Small intestine (tissue), 7 donors: ENCODE results near the gene CNTN1. TPM values are rescaled to one million over a fixed set of nuclear protein-coding genes. Genes with fewer than 3 reads are reported as not detected.

Source experiments
- DNase-seq, 2 donors: peaks; one replicate each; pipeline versions ENCODE4 v3.0.0 to v3.0.0-alpha.2; 2013
- FAIRE-seq: peaks from 2 replicates; lab custom pipeline; 2012; peaks lifted over from hg19 to GRCh38; lab: Jason Lieb, UNC
- H3K27ac ChIP-seq, 3 donors: one replicate each; pipeline ENCODE4 v1.5.1; 2013; ENCODE audit warnings: low read length in 2 of 3, mild to moderate bottlenecking in 2 of 3, control low read depth in 1 of 3, inconsistent platforms in 1 of 3, low read depth in 1 of 3, moderate library complexity in 1 of 3
- H3K27me3 ChIP-seq, 3 donors: one replicate each; pipeline ENCODE4 v1.6.1; 2013; ENCODE audit warnings: low read length in 3 of 3, inconsistent platforms in 1 of 3; ENCODE audit not compliant: control insufficient read depth in 3 of 3, insufficient read depth in 3 of 3
- H3K36me3 ChIP-seq, 3 donors: one replicate each; pipeline ENCODE4 v1.6.1; 2013; ENCODE audit warnings: low read length in 3 of 3, inconsistent platforms in 1 of 3, low read depth in 1 of 3, mild to moderate bottlenecking in 1 of 3, moderate library complexity in 1 of 3; ENCODE audit not compliant: control insufficient read depth in 3 of 3, insufficient read depth in 2 of 3
- H3K4me1 ChIP-seq, 3 donors: one replicate each; pipeline ENCODE4 v1.6.1; 2013; ENCODE audit warnings: low read length in 2 of 3, inconsistent platforms in 1 of 3, low read depth in 1 of 3, mild to moderate bottlenecking in 1 of 3, moderate library complexity in 1 of 3; ENCODE audit not compliant: control insufficient read depth in 3 of 3, insufficient read depth in 2 of 3
- H3K4me3 ChIP-seq, 3 donors: one replicate each; pipeline ENCODE4 v1.5.1; 2013; ENCODE audit warnings: low read length in 3 of 3, control low read depth in 1 of 3, inconsistent platforms in 1 of 3, low read depth in 1 of 3, mild to moderate bottlenecking in 1 of 3, moderate library complexity in 1 of 3
- H3K9me3 ChIP-seq, 2 donors: one replicate each; pipeline ENCODE4 v1.6.1; 2013; ENCODE audit warnings: low read depth in 1 of 2, low read length in 1 of 2; ENCODE audit not compliant: control insufficient read depth in 2 of 2, insufficient read depth in 1 of 2
- WGBS, 3 donors: extraction: QIAGEN DNeasy Blood & Tissue Kit; methylation state at CpG; one replicate each; pipeline ENCODE4 v1.1.7; 2013; 5-methylcytosine and 5-hydroxymethylcytosine counted together
- polyA plus RNA-seq, 4 donors: library from polyadenylated mRNA; stranded (reverse) in 3 of 4; unstranded in 1 of 4; fragments of 200-250 nt in 3 of 4; fragments of 120-200 nt in 1 of 4; gene quantifications; one replicate each; pipeline versions ENCODE4 v1.2.1 to v1.2.3, GENCODE V29; 2013
- donor health status: healthy with polysubstance abuse.
- donor health status: control.
- donor health status: control.
- donor health status: Bipolar disorder and iron deficiency.
- donor health status: healthy.

The CNTN1 gene
- polyA plus RNA-seq, 4 donors, result under 0.01 to 1.6 (median 0.56) TPM

DNA sequence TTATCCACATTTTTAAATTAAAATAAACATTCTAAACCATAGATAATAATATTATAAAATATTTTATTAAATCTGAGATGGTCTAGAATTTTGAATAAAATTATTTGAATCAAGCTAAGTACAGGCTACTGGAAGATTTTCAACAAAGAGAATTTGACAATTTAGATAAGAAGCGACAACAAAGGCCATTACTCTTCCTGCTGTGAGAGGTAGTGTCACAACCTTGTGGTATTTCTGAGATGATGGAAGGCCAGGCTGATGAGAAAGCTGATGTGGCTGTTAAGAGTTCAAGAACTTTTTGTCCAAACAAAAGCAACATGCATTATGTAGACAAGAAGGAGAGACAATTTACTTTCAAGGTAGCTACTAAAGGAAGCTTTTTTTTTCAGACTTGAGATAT lies 43.7 kb upstream of the CNTN1 start:
- H3K4me3 ChIP-seq, result no peak overlapping the region
- H3K36me3 ChIP-seq, result no peaks in the 10 kb centered on the region
- peaks cover 0 to 7% of the 10 kb centered on the region in 2 donors for H3K9me3 ChIP-seq
- DNase-seq (no peak), FAIRE-seq (no peak)
- H3K27ac ChIP-seq, result no peak overlapping the region
- WGBS, 3 donors, result 50 to 62% (median 57%) methylated on average over 1 of the region's 1 CpG
- no peaks in the 10 kb centered on the region for H3K27me3 ChIP-seq
- H3K4me1 ChIP-seq, result no peaks in the 10 kb centered on the region

GRCh38 chr12:40650038-40650704 lies 42.1 kb upstream of the CNTN1 start:
- peaks cover 0 to 7% of the 10 kb centered on the region in 2 donors for H3K9me3 ChIP-seq
- H3K27ac ChIP-seq, result no peak overlapping the region
- H3K36me3 ChIP-seq, result no peaks in the 10 kb centered on the region
- DNase-seq (no peak), FAIRE-seq (no peak)
- H3K4me1 ChIP-seq, result no peaks in the 10 kb centered on the region
- 78 to 84% (median 84%) methylated on average over 1 of the region's 1 CpG for WGBS, 3 donors
- no peaks in the 10 kb centered on the region for H3K27me3 ChIP-seq
- no peak overlapping the region for H3K4me3 ChIP-seq

- Histone ChIP-seq H3K27me3 (no peaks in the 10 kb centered on the region), H3K36me3 (no peaks in the 10 kb centered on the region), H3K4me1 (no peaks in the 10 kb centered on the region), H3K27ac (no peak overlapping the region), H3K4me3 (no peak overlapping the region), H3K9me3 (peaks cover 0 to 7% of the 10 kb centered on the region in 2 donors)
- WGBS, 3 donors, result 76 to 86% (median 81%) methylated on average over 1 of the region's 1 CpG
- FAIRE-seq, result no peak
- no peak for DNase-seq
Measured at GRCh38 chr12:40655451-40655850, 36.8 kb upstream of the CNTN1 start.

- Histone ChIP-seq H3K4me1 (no peaks in the 10 kb centered on the region), H3K27me3 (no peaks in the 10 kb centered on the region), H3K27ac (no peak overlapping the region), H3K4me3 (no peak overlapping the region), H3K9me3 (no peaks in the 10 kb centered on the region), H3K36me3 (no peaks in the 10 kb centered on the region)
- no peak for FAIRE-seq
- 82 to 94% (median 87%) methylated on average over 4 of the region's 4 CpGs for WGBS, 3 donors
- DNase-seq, result no peak
Measured at GRCh38 chr12:40662366-40662765, 29.9 kb upstream of the CNTN1 start.

- Histone ChIP-seq H3K36me3 (no peaks in the 10 kb centered on the region), H3K4me1 (no peaks in the 10 kb centered on the region), H3K9me3 (no peaks in the 10 kb centered on the region), H3K27ac (no peak overlapping the region), H3K27me3 (no peaks in the 10 kb centered on the region), H3K4me3 (no peak overlapping the region)
- 35 to 69% (median 61%) methylated on average over 1 of the region's 1 CpG for WGBS, 3 donors
- DNase-seq, result no peak
- no peak for FAIRE-seq
Measured at GRCh38 chr12:40663781-40664180, 28.5 kb upstream of the CNTN1 start.

GRCh38 chr12:40668099-40668529 lies 24.1 kb upstream of the CNTN1 start:
- H3K9me3 ChIP-seq, result no peaks in the 10 kb centered on the region
- H3K36me3 ChIP-seq, result no peaks in the 10 kb centered on the region
- DNase-seq, result no peak
- H3K4me1 ChIP-seq, result no peaks in the 10 kb centered on the region
- 10 to 33% (median 27%) methylated on average over 1 of the region's 1 CpG for WGBS, 3 donors
- no peak overlapping the region for H3K27ac ChIP-seq
- no peaks in the 10 kb centered on the region for H3K27me3 ChIP-seq
- no peak overlapping the region for H3K4me3 ChIP-seq
- FAIRE-seq, result no peak

GRCh38 chr12:40672741-40673271 lies 19.4 kb upstream of the CNTN1 start:
- WGBS, 3 donors, result 10 to 22% (median 16%) methylated on average over 2 of the region's 2 CpGs
- Histone ChIP-seq H3K4me3 (no peak overlapping the region), H3K27ac (no peak overlapping the region), H3K36me3 (no peaks in the 10 kb centered on the region), H3K4me1 (no peaks in the 10 kb centered on the region), H3K27me3 (no peaks in the 10 kb centered on the region), H3K9me3 (no peaks in the 10 kb centered on the region)
- no peak for FAIRE-seq
- no peak for DNase-seq

DNA sequence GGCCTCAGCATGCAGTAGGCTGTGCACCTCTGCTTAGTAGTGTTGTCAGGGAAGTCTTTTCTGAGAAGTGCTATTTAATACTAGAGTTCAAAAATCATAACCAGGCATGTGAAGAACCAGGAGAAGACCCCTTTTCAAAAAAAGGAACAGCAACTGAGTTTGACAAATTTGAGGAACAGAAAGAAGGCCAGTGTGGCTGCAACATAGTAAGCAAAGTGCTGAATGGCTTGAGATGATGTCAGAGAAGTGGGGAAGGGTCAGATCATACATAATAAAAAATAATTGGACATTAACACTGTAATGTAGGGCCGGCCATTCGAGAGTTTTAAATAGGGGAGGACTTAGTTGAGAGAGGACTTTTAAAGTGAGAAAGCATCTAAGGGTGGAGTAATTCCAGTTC lies 11.1 kb upstream of the CNTN1 start:
- DNase-seq (no peak), FAIRE-seq (no peak)
- no peaks in the 10 kb centered on the region for H3K9me3 ChIP-seq
- H3K4me1 ChIP-seq, result no peaks in the 10 kb centered on the region
- H3K27ac ChIP-seq, result no peak overlapping the region
- H3K4me3 ChIP-seq, result no peak overlapping the region
- no peaks in the 10 kb centered on the region for H3K27me3 ChIP-seq
- no peaks in the 10 kb centered on the region for H3K36me3 ChIP-seq
- 70 to 86% (median 81%) methylated on average over 2 of the region's 2 CpGs for WGBS, 3 donors

GRCh38 chr12:40684986-40685385 lies 7.3 kb upstream of the CNTN1 start:
- Histone ChIP-seq H3K4me1 (no peaks in the 10 kb centered on the region), H3K9me3 (no peaks in the 10 kb centered on the region), H3K27ac (no peak overlapping the region), H3K4me3 (no peak overlapping the region), H3K36me3 (no peaks in the 10 kb centered on the region), H3K27me3 (no peaks in the 10 kb centered on the region)
- DNase-seq (no peak), FAIRE-seq (no peak)
- 54 to 72% (median 59%) methylated on average over 4 of the region's 4 CpGs for WGBS, 3 donors
